Right atrium auricular region (tissue), 2 donors: ENCODE results near the gene TFB1M. TPM values are rescaled to one million over a fixed set of nuclear protein-coding genes. Genes with fewer than 3 reads are reported as not detected.
"Not testable (repeated sequence)": the region's sequence is repeated elsewhere in the genome, so short reads cannot be mapped to it uniquely, and the experiment has no call there.

Source experiments
- DNase-seq: peaks from one replicate; pipeline ENCODE4 v3.0.0-alpha.2; 2019; ENCODE audit warnings: low spot score
- H3K27ac ChIP-seq, 2 donors: fragments of 200-600 bp; sonication (generic); 1 replicate in 1 of 2; 2 replicates in 1 of 2; pipeline ENCODE4 v1.5.1; 2016 to 2019
- H3K27me3 ChIP-seq, 2 donors: fragments of 200-600 bp; sonication (generic); one replicate each; pipeline versions ENCODE4 v1.5.1 to v1.6.0; 2017 to 2019
- H3K36me3 ChIP-seq: fragments of 200-600 bp; sonication (generic); one replicate; pipeline ENCODE4 v1.5.1; 2016
- H3K4me1 ChIP-seq, 2 donors: fragments of 200-600 bp; sonication (generic); one replicate each; pipeline versions ENCODE4 v1.5.1 to v1.6.0; 2017 to 2019
- H3K4me3 ChIP-seq, 2 donors: fragments of 200-600 bp; sonication (generic); 1 replicate in 1 of 2; 2 replicates in 1 of 2; pipeline ENCODE4 v1.5.1; 2017 to 2019; ENCODE audit warnings: mild to moderate bottlenecking in 1 of 2, moderate library complexity in 1 of 2
- H3K9me3 ChIP-seq, 2 donors: fragments of 200-600 bp; sonication (generic); one replicate each; pipeline ENCODE4 v1.5.1; 2019
- CTCF ChIP-seq, 2 donors: fragments of 200-600 bp; sonication (generic); IDR thresholded peaks; one replicate each; pipeline ENCODE4 v1.5.1; 2019; ENCODE audit warnings: antibody characterized with exemption in 2 of 2
- total RNA-seq, 2 donors: library from RNA; depleted of rRNA; stranded (reverse); fragments of >200 nt; gene quantifications; one replicate each; pipeline ENCODE4 v1.1.0, GENCODE V29; 2016

Gene TFB1M
- total RNA-seq, 2 donors from 2014 or later, result 10.7 to 11.1 TPM

- H3K4me1 ChIP-seq, result no peaks in the 10 kb centered on the region
- no peak overlapping the region for H3K27ac ChIP-seq
- DNase-seq, result no peak
- TF ChIP-seq CTCF (IDR thresholded peaks at IDR 0.05), result no peak
- no peaks in the 10 kb centered on the region for H3K9me3 ChIP-seq
- H3K27me3 ChIP-seq, result no peaks in the 10 kb centered on the region
- H3K36me3 ChIP-seq, result no peaks in the 10 kb centered on the region
- no peak overlapping the region for H3K4me3 ChIP-seq
Observed at GRCh38 chr6:155237613-155238012, 76.7 kb downstream of the TFB1M start.

- Histone ChIP-seq H3K4me3 (no peak overlapping the region), H3K27me3 (no peaks in the 10 kb centered on the region), H3K9me3 (no peaks in the 10 kb centered on the region), H3K27ac (no peak overlapping the region), H3K36me3 (no peaks in the 10 kb centered on the region), H3K4me1 (no peaks in the 10 kb centered on the region)
- DNase-seq, result no peak
- no peak for TF ChIP-seq CTCF (IDR thresholded peaks at IDR 0.05)
Observed at GRCh38 chr6:155235087-155235486, 79.2 kb downstream of the TFB1M start.

- H3K27ac ChIP-seq, result no peak overlapping the region
- DNase-seq, result no peak
Observed at GRCh38 chr6:155234687-155235086, 79.6 kb downstream of the TFB1M start.

GRCh38 chr6:155234167-155234566 lies 80.1 kb downstream of the TFB1M start:
- H3K36me3 ChIP-seq, result no peaks in the 10 kb centered on the region
- H3K4me1 ChIP-seq, result no peaks in the 10 kb centered on the region
- H3K27me3 ChIP-seq, result no peaks in the 10 kb centered on the region
- DNase-seq, result no peak
- TF ChIP-seq CTCF (IDR thresholded peaks at IDR 0.05), result no peak
- no peak overlapping the region for H3K27ac ChIP-seq
- no peaks in the 10 kb centered on the region for H3K9me3 ChIP-seq
- no peak overlapping the region for H3K4me3 ChIP-seq

More at GRCh38 chr6:155234687-155235086, 79.6 kb downstream of the TFB1M start:
- no peaks in the 10 kb centered on the region for H3K36me3 ChIP-seq
- TF ChIP-seq CTCF (IDR thresholded peaks at IDR 0.05), result no peak
- no peaks in the 10 kb centered on the region for H3K27me3 ChIP-seq
- H3K4me1 ChIP-seq, result no peaks in the 10 kb centered on the region
- no peak overlapping the region for H3K4me3 ChIP-seq
- no peaks in the 10 kb centered on the region for H3K9me3 ChIP-seq

GRCh38 chr6:155232848-155233247 lies 81.4 kb downstream of the TFB1M start:
- no peaks in the 10 kb centered on the region for H3K4me1 ChIP-seq
- TF ChIP-seq CTCF (IDR thresholded peaks at IDR 0.05), result no peak
- H3K27ac ChIP-seq, result no peak overlapping the region

GRCh38 chr6:155230975-155231374 lies 83.3 kb downstream of the TFB1M start:
- H3K4me3 ChIP-seq, H3K9me3 ChIP-seq, DNase-seq, H3K27ac ChIP-seq, H3K36me3 ChIP-seq, H3K27me3 ChIP-seq, H3K4me1 ChIP-seq: not testable (repeated sequence)

More at GRCh38 chr6:155232848-155233247, 81.4 kb downstream of the TFB1M start:
- no peaks in the 10 kb centered on the region for H3K36me3 ChIP-seq
- no peaks in the 10 kb centered on the region for H3K27me3 ChIP-seq
- no peak for DNase-seq
- no peaks in the 10 kb centered on the region for H3K9me3 ChIP-seq
- no peak overlapping the region for H3K4me3 ChIP-seq
